Activated naive CD4-positive, alpha-beta T cell treated with anti-CD3 and anti-CD28 coated beads for 36 hours (primary cell): ENCODE measurements around the gene ATP5PB. TPM values are rescaled to one million over a fixed set of nuclear protein-coding genes. Genes with fewer than 3 reads are reported as not detected.

Experiments
- CTCF ChIA-PET: fragments of 350-600 bp; sonication (Branson Sonifier 250); formaldehyde crosslinking; loops from one replicate; lab custom pipeline; 2021; ENCODE audit warnings: antibody characterized with exemption; lab: Charles Lee
- DNase-seq: peaks from one replicate; pipeline ENCODE4 v3.0.0-alpha.2; 2020
- H3K27ac Mint-ChIP-seq: one replicate; pipeline ENCODE4 v1.8.0; 2021; ENCODE audit warnings: mild to moderate bottlenecking, mixed read lengths
- H3K27me3 Mint-ChIP-seq: one replicate; pipeline ENCODE4 v1.8.0; 2021; ENCODE audit warnings: low read depth, mixed read lengths
- H3K36me3 Mint-ChIP-seq: one replicate; pipeline ENCODE4 v1.8.0; 2021; ENCODE audit warnings: low read depth, mixed read lengths
- H3K4me1 Mint-ChIP-seq: one replicate; pipeline ENCODE4 v1.8.0; 2021; ENCODE audit warnings: low read depth, mixed read lengths
- H3K4me3 Mint-ChIP-seq: one replicate; pipeline ENCODE4 v1.8.0; 2021; ENCODE audit warnings: mild to moderate bottlenecking, moderate library complexity, mixed read lengths
- H3K9me3 Mint-ChIP-seq: one replicate; pipeline ENCODE4 v1.8.0; 2021; ENCODE audit warnings: mixed read lengths
- intact Hi-C: fragments of 100-400 bp; cut with micrococcal nuclease; formaldehyde crosslinking; loops from one replicate; pipeline ENCODE4 v1.15.1; 2023
- total RNA-seq, 2 experiments: library from RNA; stranded (reverse); gene quantifications; one replicate each; pipeline ENCODE4 v1.2.3, GENCODE V29; 2021

ATP5PB gene
- total RNA-seq, 2 experiments from 2014 or later = 324 to 331 TPM

DNA sequence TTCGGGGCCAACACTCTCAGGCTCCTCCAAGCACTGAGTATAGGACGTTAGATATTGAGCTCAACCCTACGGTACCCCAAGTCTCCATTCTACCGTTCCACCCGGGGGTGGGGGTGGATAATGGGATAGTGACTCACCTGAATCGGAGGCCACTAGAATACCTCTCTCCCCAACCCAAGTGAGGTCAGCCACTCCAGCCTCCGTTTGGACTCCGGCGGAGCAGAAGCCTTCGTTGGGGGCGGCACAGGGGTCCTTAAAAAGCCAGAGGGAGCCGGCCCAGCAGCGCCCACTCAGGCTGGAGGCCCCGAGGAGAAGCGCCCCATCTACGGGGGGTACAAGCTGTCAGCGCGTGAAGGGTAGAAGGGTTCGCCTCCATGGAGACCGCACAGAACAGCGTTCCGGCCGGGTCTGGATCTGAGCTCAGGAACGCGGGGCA is 764 bp upstream of the ATP5PB start:
- Mint-ChIP-seq H3K27ac (peak overlapping the region; percentile 96), H3K36me3 (peaks cover 33% of the 10 kb centered on the region), H3K9me3 (no peaks in the 10 kb centered on the region), H3K27me3 (no peaks in the 10 kb centered on the region), H3K4me3 (peak overlapping the region; percentile 100), H3K4me1 (peaks cover 70% of the 10 kb centered on the region)
- CTCF ChIA-PET = interaction anchor here (0.7 to 2.1 kb wide), 8 partner anchors 10 to 321 kb away, joined by 3 to 8 read pairs (median 6); no protein-coding TSS in a partner anchor
- intact Hi-C loops = loop anchor here (2.0 to 10.0 kb wide), 6 partner anchors 58 to 1170 kb away; partner anchors contain the start of genes CAPZA1, KCNA3, RBM15 and ST7L
- DNase-seq = peak; percentile 35

DNA sequence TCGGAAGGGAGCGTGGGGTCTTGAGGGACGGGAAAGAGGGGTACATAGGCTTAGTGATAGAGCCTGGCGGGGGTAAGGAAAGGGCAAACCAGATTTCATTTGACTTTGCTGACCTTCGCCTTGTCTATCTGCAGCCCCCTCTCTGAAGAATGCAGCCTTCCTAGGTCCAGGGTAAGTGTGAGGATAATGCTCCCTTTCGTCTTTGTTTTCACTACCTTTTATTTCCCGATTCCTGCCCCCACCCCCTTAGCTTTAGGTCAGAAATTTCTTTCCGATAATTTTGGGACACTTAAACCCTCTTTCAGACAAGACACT is 396 bp downstream of the ATP5PB start:
- Mint-ChIP-seq H3K4me1 (peaks cover 76% of the 10 kb centered on the region), H3K4me3 (peak overlapping the region; percentile 100), H3K27me3 (no peaks in the 10 kb centered on the region), H3K27ac (peak overlapping the region; percentile 96), H3K36me3 (peaks cover 41% of the 10 kb centered on the region), H3K9me3 (no peaks in the 10 kb centered on the region)
- intact Hi-C loops = loop anchor here (1.0 to 10.0 kb wide), 9 partner anchors 22 to 1169 kb away; partner anchors contain the start of genes CAPZA1, CEPT1, DDX20 and DRAM2
- CTCF ChIA-PET = interaction anchor here (1.5 to 2.0 kb wide), 2 partner anchors 49 to 305 kb away, joined by 3 to 6 read pairs; no protein-coding TSS in a partner anchor
- no peak for DNase-seq

DNA sequence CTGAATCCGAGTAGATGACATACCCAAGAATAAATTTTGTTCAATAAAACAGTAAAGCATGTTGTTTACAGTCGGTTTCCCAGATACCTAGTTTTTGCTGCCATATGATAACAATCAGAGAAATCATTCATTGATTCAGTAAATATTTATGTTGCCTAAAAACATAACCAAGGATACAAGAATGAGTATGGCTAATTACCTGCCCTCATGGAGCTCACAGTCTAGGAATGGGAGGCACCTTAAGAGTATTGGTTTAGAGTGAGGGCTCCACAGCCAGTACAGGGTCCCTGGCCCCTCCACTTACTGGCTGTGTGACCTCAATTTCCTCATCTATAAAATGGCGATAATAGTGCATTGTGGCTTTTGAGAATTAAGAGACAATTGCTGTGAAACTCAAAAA is 921 bp downstream of the ATP5PB start:
- no peaks in the 10 kb centered on the region for H3K27me3 Mint-ChIP-seq
- H3K36me3 Mint-ChIP-seq = peaks cover 44% of the 10 kb centered on the region
- intact Hi-C loops = no loop called here
- H3K4me3 Mint-ChIP-seq = peak overlapping the region; percentile 100
- no peak for DNase-seq
- peak overlapping the region; percentile 96 for H3K27ac Mint-ChIP-seq
- H3K4me1 Mint-ChIP-seq = peaks cover 77% of the 10 kb centered on the region
- CTCF ChIA-PET = interaction anchor here (1.5 kb wide), 1 partner anchor 50 kb away, joined by 3 read pairs; no protein-coding TSS in a partner anchor
- no peaks in the 10 kb centered on the region for H3K9me3 Mint-ChIP-seq

DNA sequence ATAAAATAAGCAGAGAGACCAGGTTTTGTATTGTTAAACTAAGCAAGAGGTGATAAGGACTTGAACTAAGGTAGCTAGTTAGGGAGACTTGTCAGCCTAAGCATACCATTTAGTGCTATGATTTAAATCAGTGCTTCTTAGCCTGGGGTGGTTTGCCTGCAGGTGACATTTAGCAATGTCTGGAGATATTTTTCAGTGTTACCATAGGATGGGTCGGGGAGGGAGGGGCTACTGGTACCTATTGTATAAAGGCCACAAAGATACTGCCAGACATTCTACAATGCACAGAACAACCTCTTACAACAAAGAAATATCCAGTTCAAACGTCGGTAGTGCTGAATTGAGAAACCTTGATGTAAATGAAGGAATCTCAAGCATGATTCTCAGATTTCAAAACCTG is 3.3 kb downstream of the ATP5PB start:
- Mint-ChIP-seq H3K4me3 (no peak overlapping the region), H3K9me3 (no peaks in the 10 kb centered on the region), H3K4me1 (peaks cover 70% of the 10 kb centered on the region), H3K27ac (no peak overlapping the region), H3K27me3 (no peaks in the 10 kb centered on the region), H3K36me3 (peaks cover 49% of the 10 kb centered on the region)
- DNase-seq = no peak
- CTCF ChIA-PET = interaction anchor here (0.6 to 1.5 kb wide), 7 partner anchors 10 to 299 kb away, joined by 3 to 8 read pairs (median 4); partner anchors contain the start of gene C1orf162
- intact Hi-C loops = no loop called here

DNA sequence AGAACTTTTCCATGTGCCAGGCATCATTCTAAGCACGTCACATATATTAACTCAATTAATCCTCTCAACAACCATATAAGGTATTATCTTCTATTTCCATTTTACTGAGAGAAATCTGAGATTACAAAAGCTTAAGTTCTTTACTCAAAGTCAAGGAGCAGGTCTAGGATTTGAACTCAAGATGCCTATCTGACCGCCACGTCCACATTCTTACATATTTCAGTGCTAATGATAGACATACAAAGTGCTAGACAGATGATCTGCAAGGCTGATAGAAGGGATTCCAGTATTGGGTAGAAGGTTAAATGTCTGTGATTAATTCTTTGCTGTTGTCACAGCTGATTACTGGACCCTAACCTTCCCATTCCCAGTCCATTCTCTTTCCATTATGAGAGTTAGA is 4.4 kb downstream of the ATP5PB start:
- Mint-ChIP-seq H3K9me3 (no peaks in the 10 kb centered on the region), H3K4me1 (peaks cover 62% of the 10 kb centered on the region), H3K4me3 (no peak overlapping the region), H3K36me3 (peaks cover 54% of the 10 kb centered on the region), H3K27ac (no peak overlapping the region), H3K27me3 (no peaks in the 10 kb centered on the region)
- DNase-seq = no peak
- CTCF ChIA-PET = interaction anchor here (0.6 to 1.6 kb wide), 6 partner anchors 9 to 338 kb away, joined by 3 to 8 read pairs (median 4); partner anchors contain the start of gene C1orf162
- intact Hi-C loops = no loop called here

DNA sequence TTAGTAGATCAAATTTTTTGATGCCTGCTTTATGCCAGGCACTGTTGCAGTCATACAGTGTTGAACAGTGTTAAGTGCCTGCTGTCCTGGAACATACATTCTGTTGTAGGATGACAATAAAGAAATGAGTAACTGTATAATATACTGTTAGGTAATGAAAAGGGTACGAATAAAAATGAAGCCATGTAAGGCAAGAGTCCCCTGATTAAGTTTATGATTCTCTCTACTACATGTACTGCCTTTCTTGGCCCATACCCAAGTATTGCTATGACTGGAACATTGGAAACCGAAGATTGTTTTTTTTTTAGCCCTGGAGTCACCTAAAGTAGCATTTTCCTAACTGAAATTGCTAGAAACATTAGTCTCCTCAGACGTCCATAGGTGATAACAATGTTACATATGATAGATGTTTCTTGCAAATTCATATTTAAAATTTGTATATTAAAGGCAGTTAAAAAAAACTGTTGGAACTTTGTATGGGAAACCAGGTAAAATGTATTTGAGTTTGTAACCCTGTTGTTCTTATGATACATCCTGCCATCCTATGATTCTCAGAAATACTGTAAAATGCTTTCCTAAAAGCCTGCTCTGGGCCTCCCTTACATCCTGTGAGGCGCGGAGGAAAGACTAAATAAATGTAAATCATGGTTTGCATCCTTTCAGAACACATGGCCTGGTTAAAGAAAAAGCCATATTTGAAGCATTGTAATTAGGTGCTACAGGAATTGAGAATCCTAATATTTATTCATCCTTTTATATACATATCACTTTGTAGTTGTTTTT is 5.8 kb downstream of the ATP5PB start:
- Mint-ChIP-seq H3K27ac (peak overlapping the region; percentile 46), H3K9me3 (no peaks in the 10 kb centered on the region), H3K36me3 (peaks cover 50% of the 10 kb centered on the region), H3K4me1 (peaks cover 60% of the 10 kb centered on the region), H3K27me3 (no peaks in the 10 kb centered on the region), H3K4me3 (peak overlapping the region; percentile 6)
- intact Hi-C loops = no loop called here
- CTCF ChIA-PET = interaction anchor here (1.6 kb wide), 1 partner anchor 16 kb away, joined by 5 read pairs; no protein-coding TSS in a partner anchor
- peak; percentile 48 for DNase-seq

DNA sequence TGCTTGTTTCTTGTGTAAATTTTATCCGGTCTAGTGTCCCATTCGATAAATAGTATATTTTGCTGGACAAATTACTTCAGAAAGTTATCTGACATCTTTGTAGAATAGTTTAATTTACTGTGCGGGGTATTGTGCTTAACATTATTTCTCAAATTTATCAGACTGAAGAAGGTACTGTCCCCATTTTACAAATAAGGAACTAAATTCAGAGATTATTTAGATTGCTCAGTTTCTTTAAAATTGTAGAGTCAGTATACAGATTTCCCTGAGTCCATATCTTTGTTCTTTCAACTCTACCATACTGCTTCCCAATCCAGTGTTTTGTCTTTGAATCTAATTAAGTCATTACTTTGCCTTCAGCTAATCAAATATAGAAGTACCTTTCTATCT is 6.4 kb downstream of the ATP5PB start:
- DNase-seq = no peak
- no peaks in the 10 kb centered on the region for H3K9me3 Mint-ChIP-seq
- no peak overlapping the region for H3K27ac Mint-ChIP-seq
- H3K4me1 Mint-ChIP-seq = peaks cover 56% of the 10 kb centered on the region
- no peaks in the 10 kb centered on the region for H3K27me3 Mint-ChIP-seq
- H3K4me3 Mint-ChIP-seq = no peak overlapping the region
- CTCF ChIA-PET = no interaction called here
- H3K36me3 Mint-ChIP-seq = peaks cover 50% of the 10 kb centered on the region
- intact Hi-C loops = no loop called here

DNA sequence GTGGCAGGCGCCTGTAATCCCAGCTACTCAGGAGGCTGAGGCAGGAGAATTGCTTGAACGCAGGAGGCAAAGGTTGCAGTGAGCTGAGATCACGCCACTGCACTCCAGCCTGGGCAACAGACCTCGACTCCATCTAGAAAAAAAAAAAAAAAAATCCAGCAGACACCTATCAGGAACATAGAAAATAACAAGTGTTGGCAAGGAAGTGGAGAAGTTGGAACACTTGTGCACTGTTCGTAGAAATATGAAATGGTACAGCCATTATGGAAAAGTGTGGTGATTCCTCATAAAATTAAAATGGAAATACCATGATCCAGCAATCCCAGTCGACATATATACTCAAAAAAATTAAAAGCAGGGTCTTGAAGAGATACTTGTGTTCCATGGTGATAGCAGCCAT is 12.5 kb downstream of the ATP5PB start:
- Mint-ChIP-seq H3K27me3 (no peaks in the 10 kb centered on the region), H3K27ac (no peak overlapping the region), H3K4me1 (peaks cover 8% of the 10 kb centered on the region), H3K36me3 (peaks cover 33% of the 10 kb centered on the region), H3K9me3 (no peaks in the 10 kb centered on the region), H3K4me3 (no peak overlapping the region)
- DNase-seq = no peak
- CTCF ChIA-PET = no interaction called here
- intact Hi-C loops = no loop called here

DNA sequence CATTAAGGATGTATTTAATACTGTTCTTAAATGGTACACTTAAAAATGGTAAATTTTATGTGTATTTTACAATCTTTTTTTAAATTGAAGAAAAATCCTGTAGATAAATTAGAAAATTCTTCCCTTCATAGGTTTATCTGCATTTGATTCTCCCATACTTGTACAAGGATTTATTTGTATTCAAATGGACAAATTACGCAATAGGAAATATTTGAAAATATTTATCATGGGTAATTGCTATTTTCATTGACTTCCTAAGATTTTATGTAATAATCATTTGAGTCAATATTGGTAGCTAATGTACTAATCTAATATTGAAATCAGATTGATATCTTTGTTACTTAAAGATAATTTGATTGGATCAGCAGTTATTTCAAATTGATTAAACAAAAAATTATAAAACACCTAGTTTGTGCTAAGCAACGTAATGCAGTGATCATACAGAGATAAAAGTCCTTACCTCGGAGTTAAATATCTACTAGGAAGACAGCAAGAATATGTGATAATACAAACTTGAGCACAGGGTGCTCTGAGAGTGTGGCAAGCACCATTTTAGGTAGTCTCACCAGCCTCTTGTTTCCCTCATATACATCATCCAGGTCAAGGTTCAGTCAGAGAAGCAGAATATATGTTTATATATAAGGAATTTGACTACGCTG is 13.2 kb downstream of the ATP5PB start:
- Mint-ChIP-seq H3K4me3 (no peak overlapping the region), H3K4me1 (peaks cover 7% of the 10 kb centered on the region), H3K27me3 (no peaks in the 10 kb centered on the region), H3K9me3 (no peaks in the 10 kb centered on the region), H3K36me3 (peaks cover 31% of the 10 kb centered on the region), H3K27ac (no peak overlapping the region)
- DNase-seq = no peak
- intact Hi-C loops = no loop called here
- CTCF ChIA-PET = interaction anchor here (1.0 to 1.3 kb wide), 2 partner anchors 9 to 20 kb away, joined by 3 to 4 read pairs; no protein-coding TSS in a partner anchor

DNA sequence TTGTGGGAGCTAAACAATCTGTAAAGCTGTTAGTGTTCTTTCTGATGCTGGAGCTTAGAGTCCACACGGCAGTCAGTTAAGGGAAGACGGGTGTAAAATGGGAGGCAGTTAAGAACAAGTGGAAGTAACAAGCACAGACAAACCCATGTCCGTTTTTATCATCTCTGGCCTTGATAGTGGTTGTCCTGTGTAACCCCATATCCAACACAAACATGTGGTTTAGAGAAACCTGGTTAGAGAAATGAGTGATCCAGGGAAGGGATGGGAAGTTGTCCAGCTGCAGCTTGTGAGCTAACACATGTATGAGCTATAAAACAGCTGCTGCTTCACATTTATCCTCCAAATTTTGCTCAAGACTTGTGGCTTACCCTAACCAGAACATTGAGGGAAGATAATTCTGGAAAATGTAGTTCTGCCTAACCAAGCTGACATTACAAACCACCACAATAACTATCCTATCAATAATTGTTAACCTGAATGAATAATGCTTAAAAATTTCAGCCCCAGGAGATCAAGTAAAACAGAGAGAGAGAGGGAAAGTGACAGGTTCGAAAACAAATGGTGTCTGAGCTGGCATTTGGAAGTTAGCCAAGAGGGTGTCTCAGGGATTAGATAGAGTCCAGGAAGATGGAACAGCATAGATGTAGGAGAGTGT is 13.9 kb downstream of the ATP5PB start:
- intact Hi-C loops = no loop called here

DNA sequence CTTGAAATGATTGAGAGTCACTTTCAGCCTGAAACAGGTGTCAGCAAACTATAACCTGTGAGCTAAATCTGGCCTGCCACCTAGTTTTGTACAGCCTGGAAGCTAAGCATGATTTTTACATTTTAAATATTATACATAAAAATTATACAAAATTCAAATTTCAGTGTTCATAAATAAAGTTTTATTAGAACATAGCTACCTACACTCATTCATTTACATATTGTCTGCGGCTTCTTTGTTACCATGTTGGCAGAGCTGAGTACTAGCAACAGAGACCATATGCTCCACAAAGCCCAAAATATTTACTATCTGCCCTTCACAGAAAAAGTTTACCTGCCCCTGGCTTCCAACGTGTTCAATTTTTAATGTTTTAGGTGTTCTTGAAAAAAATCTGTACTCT is 16.5 kb downstream of the ATP5PB start:
- H3K36me3 Mint-ChIP-seq = peaks cover 19% of the 10 kb centered on the region
- H3K4me3 Mint-ChIP-seq = no peak overlapping the region
- intact Hi-C loops = no loop called here
- H3K27ac Mint-ChIP-seq = no peak overlapping the region
- H3K27me3 Mint-ChIP-seq = no peaks in the 10 kb centered on the region
- no peak for DNase-seq
- CTCF ChIA-PET = interaction anchor here (0.8 to 1.4 kb wide), 4 partner anchors 10 to 196 kb away, joined by 3 to 6 read pairs (median 3); partner anchors contain the start of genes ADORA3 and TMIGD3
- H3K9me3 Mint-ChIP-seq = no peaks in the 10 kb centered on the region
- H3K4me1 Mint-ChIP-seq = peaks cover 15% of the 10 kb centered on the region

More for the DNA sequence above, 13.9 kb downstream of the ATP5PB start:
- H3K9me3 Mint-ChIP-seq = no peaks in the 10 kb centered on the region
- H3K27ac Mint-ChIP-seq = no peak overlapping the region
- no peak for DNase-seq
- H3K4me3 Mint-ChIP-seq = no peak overlapping the region
- H3K36me3 Mint-ChIP-seq = peaks cover 28% of the 10 kb centered on the region
- H3K27me3 Mint-ChIP-seq = no peaks in the 10 kb centered on the region
- CTCF ChIA-PET = interaction anchor here (1.0 to 1.3 kb wide), 2 partner anchors 10 to 21 kb away, joined by 3 to 4 read pairs; no protein-coding TSS in a partner anchor
- peaks cover 14% of the 10 kb centered on the region for H3K4me1 Mint-ChIP-seq

DNA sequence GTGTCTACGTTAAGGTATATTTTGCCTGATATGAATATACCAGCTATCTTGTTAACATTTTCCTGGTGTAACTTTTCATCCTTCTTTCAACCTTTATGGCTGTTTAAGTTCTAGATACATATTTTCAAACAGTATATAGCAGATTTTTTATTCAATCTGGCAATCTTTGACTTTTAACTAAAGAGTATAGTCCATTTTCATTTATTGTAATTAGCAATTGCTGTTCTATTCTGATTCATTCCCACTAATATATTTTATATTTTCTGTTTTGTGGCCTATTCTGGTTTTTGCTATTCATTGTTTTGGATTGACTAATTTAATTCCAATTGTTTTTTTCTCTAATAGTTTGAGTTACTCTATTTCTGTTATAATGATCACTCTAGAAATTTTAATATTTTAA is 17.2 kb downstream of the ATP5PB start:
- Mint-ChIP-seq H3K4me1 (peaks cover 15% of the 10 kb centered on the region), H3K36me3 (peaks cover 17% of the 10 kb centered on the region), H3K4me3 (no peak overlapping the region), H3K27ac (no peak overlapping the region), H3K9me3 (no peaks in the 10 kb centered on the region), H3K27me3 (no peaks in the 10 kb centered on the region)
- intact Hi-C loops = no loop called here
- CTCF ChIA-PET = interaction anchor here (1.4 kb wide), 2 partner anchors 9 to 10 kb away, joined by 3 to 6 read pairs; no protein-coding TSS in a partner anchor
- DNase-seq = no peak
